ENCODE results near the gene KRT71.

The KRT71 gene

DNA sequence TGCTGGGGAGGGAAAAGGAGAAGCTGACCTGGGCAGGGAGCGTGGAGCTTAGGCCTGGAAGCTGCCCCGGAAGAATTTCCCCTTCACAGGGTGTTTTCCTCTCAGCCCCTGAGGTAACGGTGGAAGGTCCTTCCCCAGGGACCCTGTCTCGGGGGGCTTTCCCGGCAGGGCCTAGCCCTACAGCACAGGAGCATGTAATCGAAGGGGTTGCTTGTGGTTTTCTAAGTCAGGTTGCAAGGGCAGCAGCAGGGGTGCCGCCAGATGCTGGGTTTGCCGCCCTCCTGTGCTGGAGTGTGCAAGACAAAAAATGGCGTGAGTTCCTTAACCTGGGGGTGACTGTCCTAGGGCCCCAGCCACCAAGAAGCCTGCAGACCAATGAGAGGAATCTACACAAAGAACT is 22.3 kb upstream of the KRT71 start:
- no peak for DNase-seq (ENCODE audit: low read depth in 3 of 3)

DNA sequence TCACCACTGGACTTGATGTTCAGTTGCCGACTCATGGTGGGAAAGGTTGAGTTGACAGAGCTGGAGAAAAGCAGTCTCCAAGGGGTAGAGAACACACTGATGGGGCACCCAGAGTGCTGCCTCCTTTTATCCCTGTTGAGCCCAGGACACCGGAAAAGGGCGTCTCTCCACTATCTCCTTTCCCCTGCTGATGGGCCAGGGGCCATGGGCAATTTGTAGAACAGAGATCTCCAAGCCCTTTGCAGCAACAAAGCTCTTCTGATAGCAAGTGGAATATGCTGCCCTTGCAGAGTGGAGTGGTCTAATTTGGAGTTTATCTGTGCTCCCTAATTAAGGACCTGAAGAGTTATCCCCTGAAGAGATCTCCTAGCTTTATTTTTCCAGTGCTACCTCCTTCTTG is 20.8 kb upstream of the KRT71 start, which contains the start of gene KRT74:
TSS of gene KRT74 (minus strand) at position 101 of the 400 bp plus-strand sequence. CDS start at position 35, 66 bp downstream.
- no peak for DNase-seq (ENCODE audit: low read depth in 3 of 3)

DNA sequence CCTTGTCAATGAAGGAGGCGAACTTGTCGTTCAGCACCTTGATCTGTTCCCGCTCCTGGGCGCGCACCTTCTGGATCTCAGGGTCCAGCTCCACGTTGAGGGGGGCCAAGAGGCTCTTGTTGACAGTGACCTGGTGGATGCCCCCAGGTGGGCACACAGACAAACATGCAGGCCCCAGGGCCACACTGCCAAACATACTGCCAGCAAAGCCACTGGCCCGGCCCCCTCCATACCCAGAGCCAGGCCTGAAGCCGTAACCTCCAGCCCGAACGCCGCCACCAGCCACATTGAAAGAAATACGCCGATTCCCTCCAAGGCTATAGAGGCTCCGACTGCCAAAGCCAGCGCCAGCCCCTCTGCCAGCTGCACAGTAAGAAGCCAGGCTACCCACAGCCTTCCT is 20.4 kb upstream of the KRT71 start:
- DNase-seq (ENCODE audit: low read depth in 3 of 3) = no peak

DNA sequence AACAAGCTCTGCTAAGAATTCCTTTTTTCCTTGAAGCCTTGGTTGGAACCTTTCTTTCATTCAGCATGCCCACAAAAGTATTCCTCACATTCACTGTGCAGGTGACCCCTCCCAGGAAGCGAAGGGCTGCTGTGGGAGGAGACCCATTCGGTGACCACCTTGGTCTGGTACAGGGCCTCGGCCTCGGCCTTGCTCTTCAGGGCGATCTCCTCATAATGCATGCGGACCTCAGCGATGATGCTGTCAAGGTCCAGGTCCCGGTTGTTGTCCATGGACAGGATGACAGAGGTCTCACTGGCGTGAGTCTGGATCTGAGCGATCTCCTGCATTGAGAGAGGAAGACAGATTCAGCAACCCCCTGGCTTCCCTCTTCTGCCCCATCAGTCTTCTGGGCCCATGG is 17.6 kb upstream of the KRT71 start:
- no peak for DNase-seq (ENCODE audit: low read depth in 3 of 3)

DNA sequence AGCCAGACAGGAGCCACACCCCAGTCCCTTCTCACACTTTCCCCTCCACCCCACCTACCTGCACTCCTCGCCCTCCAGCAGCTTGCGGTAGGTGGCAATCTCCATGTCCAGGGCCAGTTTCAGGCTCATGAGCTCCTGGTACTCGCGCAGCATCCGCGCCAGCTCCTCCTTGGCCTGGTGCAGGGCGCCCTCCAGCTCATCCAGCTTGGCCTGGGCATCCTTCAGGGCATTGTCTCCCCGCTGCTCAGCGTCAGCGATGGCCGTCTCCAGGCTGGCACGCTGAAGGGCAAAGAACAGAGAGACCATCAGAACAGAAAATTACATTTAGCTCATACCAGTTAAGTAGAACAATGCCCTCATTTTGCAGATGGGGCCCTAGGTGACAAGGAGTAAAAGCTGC is 15.2 kb upstream of the KRT71 start:
- no peak for DNase-seq (ENCODE audit: low read depth in 3 of 3)

DNA sequence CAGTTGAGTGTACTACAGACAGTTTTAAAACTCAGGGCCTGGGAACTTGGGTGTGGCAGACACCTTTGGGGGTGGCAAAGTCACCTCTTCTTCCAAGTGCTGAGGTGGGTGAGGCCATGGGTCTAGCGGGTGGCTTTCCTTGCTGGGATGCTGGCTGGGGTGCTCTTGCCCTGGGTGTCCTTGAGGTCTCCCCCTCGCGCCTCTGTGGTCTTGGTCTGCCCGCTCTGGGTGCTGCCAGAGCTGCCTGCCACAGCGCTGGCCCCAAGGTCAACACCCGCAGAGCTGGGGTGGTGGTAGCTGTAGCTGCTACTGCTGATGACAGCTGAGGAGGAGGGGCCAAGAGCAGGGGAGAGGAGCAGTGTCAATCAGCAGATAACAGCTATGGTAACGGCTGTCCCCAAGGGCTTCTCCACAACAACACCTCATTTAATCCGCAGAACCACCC is 13.9 kb upstream of the KRT71 start:
- DNase-seq (ENCODE audit: low read depth in 3 of 3) = no peak

DNA sequence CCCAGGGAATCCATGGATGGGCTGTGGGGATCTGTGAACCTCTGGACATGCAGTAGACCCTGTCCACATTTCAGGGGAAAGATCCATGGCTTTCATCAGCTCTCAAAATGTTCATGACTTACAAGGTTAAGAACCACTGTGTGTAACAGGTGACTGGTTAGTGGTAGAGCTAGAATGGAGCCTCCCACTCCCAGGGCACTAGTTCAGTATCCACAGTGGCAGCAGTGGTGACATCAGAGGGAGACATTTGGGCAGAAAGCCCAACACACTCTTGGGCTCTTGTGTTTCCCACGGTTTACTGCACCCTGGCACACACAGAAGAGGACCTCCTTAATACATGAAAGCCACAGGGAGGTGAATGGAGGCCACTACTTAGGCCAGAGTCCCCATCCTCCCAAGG is 11.6 kb upstream of the KRT71 start:
- no peak for DNase-seq (ENCODE audit: low read depth in 3 of 3)

DNA sequence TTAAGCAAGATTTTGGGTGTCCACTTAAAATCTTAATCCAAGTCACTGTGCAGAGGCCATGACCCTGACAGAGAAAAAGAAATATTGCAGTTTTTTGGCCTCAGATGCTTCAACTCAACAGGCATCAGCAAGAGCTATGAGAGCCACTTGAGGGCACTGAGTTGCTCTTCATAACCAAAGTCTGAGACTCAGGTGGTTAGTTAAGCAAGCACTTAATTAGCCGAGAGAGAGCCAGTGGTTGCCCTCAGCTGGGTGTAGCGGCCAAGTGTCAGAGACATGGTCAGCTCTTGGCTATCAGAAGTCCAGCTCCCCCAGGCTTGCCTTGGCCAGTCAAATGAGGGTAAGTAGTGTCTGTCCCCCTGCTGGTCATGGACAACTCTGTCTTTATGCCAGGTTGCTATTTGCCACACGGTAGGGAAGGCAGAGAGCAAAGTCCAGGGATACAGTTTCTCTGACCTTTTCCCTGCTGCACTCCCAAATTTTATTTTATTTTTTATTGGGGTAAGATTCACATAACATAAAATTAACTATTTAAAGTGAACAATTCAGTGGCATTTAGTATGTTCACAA is 9.0 kb upstream of the KRT71 start:
- no peak for DNase-seq (ENCODE audit: low read depth in 3 of 3)

DNA sequence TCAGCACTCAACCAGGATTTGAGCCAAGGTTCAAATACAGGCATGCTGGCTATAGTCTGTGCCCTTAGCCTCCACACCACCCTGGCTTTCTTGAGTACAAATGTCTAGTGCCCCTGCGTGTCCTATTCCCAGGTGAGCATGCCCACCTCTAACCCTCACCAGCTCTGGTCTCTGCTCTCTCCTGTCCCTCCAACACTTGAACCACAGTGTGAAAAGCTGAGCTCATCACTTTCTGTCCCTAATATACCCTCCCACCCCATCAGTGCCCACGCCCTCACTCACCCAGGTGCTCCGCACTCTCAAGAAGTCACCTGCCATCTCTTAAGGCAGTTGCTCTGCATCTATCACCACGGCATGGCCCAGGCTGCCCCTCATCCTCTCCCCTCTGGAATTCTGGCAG is 7.0 kb upstream of the KRT71 start:
- DNase-seq (ENCODE audit: low read depth in 3 of 3) = no peak

DNA sequence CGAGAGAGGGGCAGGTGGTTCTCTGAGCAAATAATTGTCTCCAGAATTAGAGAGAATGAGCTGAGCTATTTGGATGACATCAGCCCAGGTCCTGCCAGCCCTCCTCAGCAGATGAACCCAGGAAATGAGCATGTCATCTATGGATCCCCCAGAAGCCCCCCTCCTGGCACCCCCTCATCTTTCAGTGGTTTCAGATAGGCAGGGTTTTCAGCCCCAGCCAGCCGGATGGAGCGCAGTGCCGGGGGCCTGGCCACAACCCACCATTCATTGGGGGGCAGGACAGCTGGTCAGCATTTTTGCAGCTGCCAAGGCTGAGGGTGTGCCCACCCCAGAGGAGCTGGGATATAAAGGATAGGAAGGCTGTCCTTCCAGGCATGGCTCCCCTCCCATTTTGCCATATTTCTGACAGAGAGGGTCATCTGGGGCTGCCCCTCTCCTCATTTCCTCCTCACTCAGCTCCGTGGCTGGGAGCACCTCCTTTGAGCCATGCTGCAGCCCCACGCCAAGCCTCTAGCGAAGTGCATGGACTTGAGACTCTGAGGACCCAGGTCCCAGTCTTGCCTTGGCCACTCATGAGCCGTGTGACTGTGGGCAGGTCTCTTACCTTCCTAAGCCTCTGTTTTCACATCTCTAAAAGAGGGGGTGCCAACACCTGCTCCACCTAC is 6.0 kb upstream of the KRT71 start:
- DNase-seq (ENCODE audit: low read depth in 3 of 3) = no peak

DNA sequence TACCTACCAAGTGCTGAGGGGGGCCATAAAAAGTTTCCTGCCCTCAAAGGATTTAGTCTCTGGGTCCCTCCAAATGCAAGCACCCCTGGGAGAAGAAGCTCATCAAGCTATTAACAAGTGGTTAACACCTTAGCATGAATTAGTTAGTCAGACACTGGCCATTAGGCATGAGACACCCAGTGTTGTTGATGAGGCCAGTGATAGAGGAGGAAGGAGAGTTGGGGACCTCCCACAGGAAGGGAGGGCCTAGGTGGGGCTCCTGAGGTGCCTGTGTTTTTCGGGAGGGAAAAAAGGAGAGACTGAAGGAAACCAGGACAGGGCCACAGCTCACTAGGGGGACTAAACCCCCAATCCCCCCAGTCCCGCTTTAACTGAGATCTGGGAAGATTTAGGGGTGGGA is 4.5 kb upstream of the KRT71 start:
- no peak for DNase-seq (ENCODE audit: low read depth in 3 of 3)

DNA sequence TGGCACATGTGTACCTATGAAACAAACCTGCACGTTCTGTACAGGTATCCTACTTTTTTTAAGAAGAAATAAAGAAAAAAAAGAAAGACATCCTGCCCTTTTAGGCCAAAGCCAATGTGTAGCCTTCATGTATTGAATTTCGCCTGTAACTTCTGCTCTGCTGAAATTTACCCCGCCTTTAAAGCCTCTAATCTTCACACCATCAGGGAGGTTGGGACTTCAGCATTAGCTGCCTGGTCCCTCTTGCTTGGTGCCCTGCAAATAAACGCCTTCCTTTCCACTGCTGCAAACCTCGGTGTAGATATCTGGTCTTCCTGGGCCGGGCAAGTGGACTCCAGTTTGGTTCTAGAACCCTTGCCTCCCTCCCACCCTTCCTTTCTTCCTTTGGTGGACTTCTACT is 2.6 kb upstream of the KRT71 start:
- DNase-seq (ENCODE audit: low read depth in 3 of 3) = no peak

DNA sequence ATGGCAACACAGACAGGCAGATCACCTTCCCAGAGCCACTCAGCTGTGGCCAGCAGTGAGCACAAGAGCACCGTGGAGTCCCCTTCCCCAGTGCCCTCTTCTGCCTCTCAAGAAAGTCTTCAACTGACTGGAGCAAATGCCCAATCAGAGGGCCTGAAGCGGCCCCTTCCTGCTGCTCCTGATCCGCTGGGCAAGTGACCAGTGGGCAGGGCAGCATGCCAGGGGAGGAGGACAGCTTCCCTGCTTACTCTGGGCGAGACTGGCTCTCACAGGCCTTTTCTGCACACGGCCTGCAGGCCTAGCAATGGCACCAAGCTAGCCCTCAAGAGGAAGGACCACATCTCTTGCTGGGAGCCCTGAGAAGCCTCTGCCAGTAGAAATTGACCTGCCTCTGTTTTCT is 890 bp downstream of the KRT71 start:
- DNase-seq (ENCODE audit: low read depth in 3 of 3) = no peak

DNA sequence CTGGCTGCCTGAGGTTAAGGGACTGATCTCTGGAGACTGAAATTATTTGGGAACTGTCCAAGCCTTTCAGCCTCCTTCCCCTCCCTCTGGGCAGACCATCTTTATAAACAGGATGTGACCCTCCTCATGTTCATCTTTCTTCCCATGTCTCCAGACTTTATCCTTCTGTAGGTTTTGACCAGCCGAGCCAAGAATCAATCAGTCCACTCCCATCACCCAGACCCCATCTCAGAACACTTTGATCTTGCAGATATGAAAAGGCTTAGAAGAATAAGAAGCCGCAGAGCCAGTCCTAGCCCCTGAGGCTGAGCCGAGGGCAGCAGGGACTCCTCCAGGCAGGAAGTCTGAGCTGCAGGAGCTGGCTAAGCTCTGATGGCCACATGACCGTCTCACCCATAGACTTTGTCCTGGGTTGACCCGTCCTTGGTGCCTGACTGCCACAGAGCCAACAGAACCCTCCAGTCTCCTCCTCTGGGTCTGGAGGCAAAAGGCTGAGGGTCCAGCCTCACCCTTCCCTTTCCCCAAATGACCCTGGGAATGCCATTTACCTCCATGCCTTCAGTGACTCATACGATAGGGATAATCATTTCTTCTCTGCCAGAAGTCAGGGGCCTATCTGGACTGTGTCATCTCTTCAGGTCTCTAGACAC is 1.6 kb downstream of the KRT71 start:
- DNase-seq (ENCODE audit: low read depth in 3 of 3) = no peak

DNA sequence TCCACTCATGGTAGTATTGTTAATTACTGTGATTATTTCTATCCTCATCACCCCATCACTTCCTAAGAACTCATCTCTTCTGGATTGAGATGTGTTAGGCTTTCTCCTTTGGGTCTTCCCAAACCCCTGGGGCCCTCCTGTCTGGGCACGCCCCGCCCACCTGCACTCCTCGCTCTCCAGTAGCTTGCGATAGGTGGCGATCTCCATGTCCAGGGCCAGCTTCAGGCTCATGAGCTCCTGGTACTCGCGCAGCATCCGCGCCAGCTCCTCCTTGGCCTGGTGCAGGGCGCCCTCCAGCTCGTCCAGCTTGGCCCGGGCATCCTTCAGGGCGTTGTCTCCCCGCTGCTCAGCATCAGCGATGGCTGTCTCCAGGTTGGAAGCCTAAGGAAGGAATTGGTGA is 6.8 kb downstream of the KRT71 start:
- DNase-seq (ENCODE audit: low read depth in 3 of 3) = no peak

DNA sequence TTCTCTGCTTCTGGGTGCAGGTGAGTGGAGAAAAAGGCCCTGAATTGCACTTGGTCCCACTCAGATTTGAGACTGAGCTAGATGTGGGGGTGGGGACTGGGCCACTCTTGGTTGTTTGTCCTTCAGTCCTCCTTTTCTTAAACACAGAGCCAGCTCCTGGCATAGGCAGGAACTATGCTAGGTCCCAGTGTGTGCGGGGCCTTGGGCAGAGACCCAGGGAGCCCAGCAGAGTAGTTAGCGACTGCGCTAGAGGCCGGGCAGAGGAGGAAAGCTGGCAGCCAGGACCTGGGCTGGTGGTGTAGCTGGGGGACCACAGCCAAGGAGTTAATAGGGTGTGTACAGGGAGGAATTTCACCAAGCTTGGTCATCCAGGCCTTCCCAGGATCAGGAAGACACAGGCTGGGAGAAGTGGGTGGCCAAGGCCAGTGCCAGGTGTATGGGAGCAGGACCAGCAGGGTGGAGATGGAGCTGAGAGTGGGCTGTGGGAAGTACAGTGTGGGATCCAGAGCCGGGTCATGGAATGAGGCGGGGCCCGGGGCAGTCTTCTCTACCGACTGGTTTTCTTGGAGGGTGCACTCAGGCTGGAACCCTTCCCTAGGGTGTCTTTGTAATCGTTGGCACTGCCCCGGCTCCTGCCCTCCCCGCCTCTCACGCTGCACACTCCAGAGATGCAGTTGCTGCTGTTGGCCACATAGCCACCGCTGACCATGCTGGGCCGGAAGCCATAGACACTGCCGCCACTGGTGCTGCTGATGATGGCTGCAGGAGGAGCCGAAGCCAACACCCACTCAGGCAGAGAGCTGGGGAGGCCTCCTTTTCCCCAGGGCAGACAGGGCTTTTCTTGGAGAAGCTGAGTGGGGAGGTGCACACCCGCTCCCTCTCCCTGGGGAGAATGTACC is 8.7 kb downstream of the KRT71 start:
- DNase-seq (ENCODE audit: low read depth in 3 of 3) = no peak

DNA sequence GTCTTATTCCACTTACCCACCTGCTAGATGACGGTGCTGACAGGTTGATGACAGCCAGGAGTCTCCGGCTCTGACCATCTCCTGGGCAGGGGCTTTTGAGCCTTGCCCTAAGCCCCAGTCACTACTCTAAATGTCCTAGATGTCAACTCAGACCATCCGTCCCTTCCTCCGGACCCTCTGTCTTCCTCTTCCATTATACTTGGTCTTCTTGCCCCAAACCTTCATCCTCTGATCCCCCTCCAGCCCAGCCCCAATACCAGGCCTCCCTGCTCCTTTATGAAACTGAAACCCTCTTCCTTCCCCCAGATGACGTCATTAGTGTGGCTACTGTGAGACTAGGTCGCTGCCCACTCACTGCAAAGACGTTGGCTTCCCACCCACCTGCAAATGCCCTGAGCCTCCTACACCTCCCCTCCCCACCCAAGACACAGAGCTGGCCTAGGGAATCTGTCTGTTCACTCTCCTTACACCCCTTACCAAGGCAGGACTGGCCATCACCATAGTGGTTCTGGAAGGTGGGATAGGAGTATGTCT is 10.1 kb downstream of the KRT71 start:
- DNase-seq (ENCODE audit: low read depth in 3 of 3) = no peak

DNA sequence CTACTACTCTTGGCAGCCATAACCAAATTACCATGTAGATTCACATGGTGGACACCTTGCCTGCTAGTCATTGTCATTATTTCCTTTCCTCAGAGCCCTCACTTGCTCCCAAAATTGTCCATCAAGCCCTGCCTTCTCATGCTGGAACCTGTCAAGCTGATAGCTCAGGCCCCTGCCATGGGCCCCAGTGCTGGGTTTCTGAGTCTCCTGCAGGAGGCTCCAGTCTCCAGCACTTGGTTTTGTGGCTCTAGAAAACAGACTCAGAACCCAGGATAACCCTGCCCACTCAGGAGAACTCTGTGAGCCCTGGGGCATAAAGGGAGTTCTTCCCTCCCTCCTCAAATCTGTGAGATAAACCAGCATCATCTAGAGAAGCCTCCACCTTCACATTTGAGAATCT is 10.8 kb downstream of the KRT71 start:
- DNase-seq (ENCODE audit: low read depth in 3 of 3) = no peak

DNA sequence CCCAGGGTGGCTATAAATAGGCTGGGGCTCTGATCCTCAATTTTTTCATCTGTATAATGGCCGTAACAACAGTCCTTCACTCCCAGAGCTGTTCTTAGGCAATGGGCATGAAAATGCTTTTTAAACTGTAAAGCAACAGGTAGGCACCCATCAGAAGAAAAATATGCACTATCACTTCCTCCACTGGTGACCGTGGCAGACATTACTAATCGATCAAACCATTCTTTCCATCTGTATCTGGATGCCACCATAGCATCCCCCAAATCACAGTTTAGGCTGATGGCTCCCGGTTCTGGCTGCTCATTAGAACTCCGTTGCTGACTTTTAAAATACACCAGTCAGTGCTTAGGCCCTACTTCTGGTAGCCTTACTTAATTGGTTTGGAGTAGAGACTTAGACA is 11.2 kb downstream of the KRT71 start:
- no peak for DNase-seq (ENCODE audit: low read depth in 3 of 3)

DNA sequence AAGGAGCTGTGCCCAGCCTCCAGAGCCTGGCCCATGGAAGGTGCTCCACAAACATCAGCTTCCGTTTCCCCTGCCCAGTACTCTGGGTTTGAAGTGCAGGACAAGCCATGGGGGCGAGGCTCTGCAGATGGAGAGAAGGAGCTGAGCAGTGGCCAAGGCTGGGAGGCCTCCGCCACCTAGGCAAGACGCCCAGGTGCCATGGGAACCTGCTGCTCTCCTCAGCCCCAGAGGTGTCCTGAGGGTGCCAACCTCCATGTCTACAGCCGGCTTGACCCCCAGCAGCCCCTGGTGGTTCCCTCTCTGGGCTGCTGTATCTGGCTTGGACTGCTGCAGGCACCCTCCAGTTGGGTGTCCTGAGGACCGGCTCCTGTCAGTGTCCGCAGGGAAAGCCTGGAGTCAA is 12.4 kb downstream of the KRT71 start:
- DNase-seq (ENCODE audit: low read depth in 3 of 3) = no peak

DNA sequence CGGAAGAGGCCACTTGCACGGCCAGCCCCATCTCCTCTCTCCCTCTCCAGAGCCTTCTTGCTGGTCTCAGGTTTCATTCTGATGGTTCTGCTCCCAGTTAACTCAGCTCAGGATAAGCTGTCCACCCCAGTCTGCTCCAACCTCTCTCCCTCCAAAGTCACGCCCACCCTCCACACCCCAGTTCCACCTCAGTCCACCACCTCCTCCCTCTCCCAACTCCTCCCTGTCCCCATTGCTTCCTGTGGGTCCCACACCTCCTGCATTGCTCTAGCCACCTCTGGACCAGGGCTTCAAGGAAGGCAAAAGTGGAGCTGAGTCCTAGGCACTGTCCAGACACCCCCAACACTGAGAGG is 13.1 kb downstream of the KRT71 start:
- DNase-seq (ENCODE audit: low read depth in 3 of 3) = no peak

Measured in stimulated activated CD4-positive, alpha-beta T cell treated with anti-CD3 and anti-CD28 coated beads, TNF-alpha, amount 100 ng/mL, for 24 hours (primary cell).